GM12878 (cell line): ENCODE results near the gene PABPN1. TPM values are rescaled to one million over a fixed set of nuclear protein-coding genes. Genes with fewer than 3 reads are reported as not detected.

ENCODE experiments used
- BHLHE40 ChIP-seq, 2 experiments: fragments of 450-650 bp in 1 of 2; IDR thresholded peaks; 2 replicates each; pipeline ENCODE4 v1.6.1; 2011 to 2017; ENCODE audit warnings: low read depth in 2 of 2, borderline replicate concordance in 1 of 2, improper control_type of control experiment in 1 of 2, low read length in 1 of 2, mild to moderate bottlenecking in 1 of 2
- BRCA1 ChIP-seq: IDR thresholded peaks from 2 replicates; pipeline ENCODE4 v1.6.1; 2011; ENCODE audit warnings: low read depth, low read length, improper control_type of control experiment
- CBFB ChIP-seq: IDR thresholded peaks from 2 replicates; pipeline ENCODE4 v1.6.1; 2016; ENCODE audit warnings: antibody characterized with exemption, low read depth
- EP300 ChIP-seq, 2 experiments: fragments of 150-350 bp in 1 of 2; IDR thresholded peaks; 2 replicates each; pipeline ENCODE4 v1.6.1; 2011 to 2012; ENCODE audit warnings: low read depth in 2 of 2, low read length in 2 of 2, borderline replicate concordance in 1 of 2, improper control_type of control experiment in 1 of 2, inconsistent platforms in 1 of 2; ENCODE audit not compliant: control insufficient read depth in 1 of 2
- EZH2 ChIP-seq: IDR thresholded peaks from 2 replicates; pipeline ENCODE4 v1.6.1; 2012; ENCODE audit warnings: low read depth, mild to moderate bottlenecking, control low read depth, inconsistent platforms, low read length, borderline replicate concordance; ENCODE audit not compliant: control insufficient read depth
- FOS ChIP-seq: IDR thresholded peaks from 3 replicates; pipeline ENCODE4 v1.6.1; 2011; ENCODE audit warnings: borderline replicate concordance; ENCODE audit not compliant: insufficient read length; ENCODE audit errors: extremely low read depth
- FOXK2 ChIP-seq: fragments of 450-650 bp; IDR thresholded peaks from 2 replicates; pipeline ENCODE4 v1.6.1; 2017; ENCODE audit warnings: mild to moderate bottlenecking, moderate library complexity
- NR2F1 ChIP-seq: fragments of 450-650 bp; conservative IDR thresholded peaks from 2 replicates; pipeline ENCODE4 v1.6.1; 2017; ENCODE audit warnings: mild to moderate bottlenecking
- PML ChIP-seq: IDR thresholded peaks from 2 replicates; pipeline ENCODE4 v1.6.1; 2012; ENCODE audit warnings: low read length, inconsistent platforms
- RB1 ChIP-seq: fragments of 450-650 bp; formaldehyde crosslinking; IDR thresholded peaks from 2 replicates; pipeline ENCODE4 v1.6.1; 2017; ENCODE audit warnings: mild to moderate bottlenecking, borderline replicate concordance
- SPI1 ChIP-seq: IDR thresholded peaks from 2 replicates; pipeline ENCODE4 v1.6.1; 2011; ENCODE audit warnings: low read depth, mild to moderate bottlenecking, low read length, moderate library complexity, borderline replicate concordance; ENCODE audit not compliant: insufficient read depth
- YBX1 ChIP-seq: fragments of 450-650 bp; IDR thresholded peaks from 2 replicates; pipeline ENCODE4 v1.6.1; 2016; ENCODE audit warnings: antibody characterized with exemption
- polyA plus RNA-seq, 11 experiments: library from polyadenylated mRNA; depleted of rRNA in 4 of 11; unstranded in 6 of 11; stranded (reverse) in 5 of 11; fragments of >200 nt; fragmentation: Nextera tagmentation in 4 of 11; fragmentation: Illumina TruSeq in 1 of 11; extraction: Ambion mirVana in 4 of 11; extraction: Trizol in 1 of 11; gene quantifications; 1 replicate in 1 of 11; 2 replicates in 10 of 11; pipeline versions ENCODE4 v1.2.1 to v1.2.3, GENCODE V29; 2011 to 2016; ENCODE audit warnings: inconsistent platforms in 2 of 11, missing spikeins in 2 of 11, low read depth in 1 of 11
- total RNA-seq, 4 experiments: library from RNA; depleted of rRNA in 3 of 4; stranded (reverse); fragments of >200 nt in 3 of 4; fragmentation: Illumina TruSeq in 1 of 4; extraction: Trizol in 1 of 4; gene quantifications; 2 replicates each; pipeline versions ENCODE4 v1.2.1 to v1.2.3, GENCODE V29; 2013 to 2021
- TF ChIP-seq, protein P1 (sequence below): fragments of 450-650 bp; IDR thresholded peaks from 2 replicates; pipeline ENCODE4 v1.6.1; 2016; ENCODE audit warnings: mild to moderate bottlenecking
- TF ChIP-seq, protein P2 (sequence below): fragments of 450-650 bp; formaldehyde crosslinking; IDR thresholded peaks from 2 replicates; pipeline ENCODE4 v1.4.0; 2022; ENCODE audit warnings: mild to moderate bottlenecking, moderate library complexity
- TF ChIP-seq, protein P3 (sequence below): fragments of 150-350 bp; IDR thresholded peaks from 2 replicates; pipeline ENCODE4 v1.6.1; 2016; ENCODE audit warnings: low read depth, low read length
- TF ChIP-seq, protein P4 (sequence below): fragments of 450-650 bp; IDR thresholded peaks from 2 replicates; pipeline ENCODE4 v1.6.1; 2017; ENCODE audit warnings: borderline replicate concordance
- TF ChIP-seq, protein P5 (sequence below): fragments of 450-650 bp; IDR thresholded peaks from 2 replicates; pipeline ENCODE4 v1.6.1; 2014; ENCODE audit warnings: mild to moderate bottlenecking

Gene PABPN1
- total and polyA plus RNA-seq, 10 of the 15 experiments (the other 5 are each of a cell fraction or from before 2014, with no cell fraction given) = 31.3 to 248 (median 103) TPM

DNA sequence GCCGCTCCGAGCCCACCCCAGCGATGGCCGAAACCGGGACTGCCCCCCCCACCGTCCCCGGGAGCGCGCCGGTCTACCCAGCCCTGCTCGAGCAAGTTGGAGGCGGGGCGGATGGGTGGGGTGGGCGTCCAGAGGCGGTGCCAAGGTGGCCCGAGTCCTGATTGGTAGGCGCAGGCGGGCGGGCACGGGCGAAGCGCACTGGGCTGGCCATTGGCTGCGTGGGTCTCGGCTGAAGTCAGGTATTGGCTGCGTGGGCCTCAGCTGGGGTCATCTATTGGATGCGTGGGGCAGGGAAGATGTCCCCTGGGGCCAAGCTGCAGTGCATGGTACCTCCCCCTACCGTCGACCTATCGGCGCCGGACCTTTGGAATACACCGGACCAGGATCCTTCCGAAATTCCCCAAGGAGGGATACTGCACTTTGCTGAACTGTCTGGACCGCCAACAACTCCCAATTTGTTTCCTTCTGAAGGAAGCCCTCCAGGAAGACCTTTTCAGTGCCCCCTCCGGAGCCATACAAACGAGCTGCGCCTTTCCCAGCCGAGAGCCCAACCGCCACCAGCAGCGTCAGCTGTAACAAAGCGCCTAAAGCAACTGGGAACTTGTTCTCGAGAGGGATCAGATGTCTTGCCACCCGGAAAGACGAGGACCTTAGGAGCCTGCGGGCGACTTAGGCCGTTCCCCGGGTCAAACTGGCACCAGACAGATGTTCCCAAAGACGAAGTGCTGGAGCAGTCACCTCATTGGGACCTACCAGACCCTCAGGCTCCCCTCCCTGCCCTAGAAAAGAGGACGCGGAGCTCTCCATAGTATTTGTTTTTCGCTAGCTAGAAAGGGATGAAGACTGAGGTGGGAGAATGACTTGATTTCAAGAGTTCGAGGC lies 35.0 kb upstream of the PABPN1 start, which contains the start of gene HOMEZ (continued):
- TF ChIP-seq, protein P1, sequence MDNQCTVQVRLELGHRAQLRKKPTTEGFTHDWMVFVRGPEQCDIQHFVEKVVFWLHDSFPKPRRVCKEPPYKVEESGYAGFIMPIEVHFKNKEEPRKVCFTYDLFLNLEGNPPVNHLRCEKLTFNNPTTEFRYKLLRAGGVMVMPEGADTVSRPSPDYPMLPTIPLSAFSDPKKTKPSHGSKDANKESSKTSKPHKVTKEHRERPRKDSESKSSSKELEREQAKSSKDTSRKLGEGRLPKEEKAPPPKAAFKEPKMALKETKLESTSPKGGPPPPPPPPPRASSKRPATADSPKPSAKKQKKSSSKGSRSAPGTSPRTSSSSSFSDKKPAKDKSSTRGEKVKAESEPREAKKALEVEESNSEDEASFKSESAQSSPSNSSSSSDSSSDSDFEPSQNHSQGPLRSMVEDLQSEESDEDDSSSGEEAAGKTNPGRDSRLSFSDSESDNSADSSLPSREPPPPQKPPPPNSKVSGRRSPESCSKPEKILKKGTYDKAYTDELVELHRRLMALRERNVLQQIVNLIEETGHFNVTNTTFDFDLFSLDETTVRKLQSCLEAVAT = 0 out of 2 replicates have a peak, but pooled peaks have one; percentile 16
- TF ChIP-seq FOXK2 (peak; percentile 47; the same call in 1 of the 2 replicates), YBX1 (no peak), NR2F1 (0 out of 2 replicates have a peak, but pooled peaks have one; percentile 26), BHLHE40 (IDR thresholded peaks at IDR 0.05; ENCODE audit: borderline replicate concordance in 1 of 2, low read depth in 2 of 2, low read length in 1 of 2) (peak; percentile 62 to 93; a peak in 3 of 4 replicates), PML (peak; percentile 62; the same call in 1 of the 2 replicates), EP300 (IDR thresholded peaks at IDR 0.05; ENCODE audit: borderline replicate concordance in 1 of 2, control insufficient read depth in 1 of 2, low read depth in 2 of 2, low read length in 2 of 2) (no peak), FOS (peak; percentile 93), CBFB (no peak), BRCA1 (no peak), RB1 (0 out of 2 replicates have a peak, but pooled peaks have one; percentile 5), EZH2 (no peak), SPI1 (no peak)
- TF ChIP-seq, protein P2, sequence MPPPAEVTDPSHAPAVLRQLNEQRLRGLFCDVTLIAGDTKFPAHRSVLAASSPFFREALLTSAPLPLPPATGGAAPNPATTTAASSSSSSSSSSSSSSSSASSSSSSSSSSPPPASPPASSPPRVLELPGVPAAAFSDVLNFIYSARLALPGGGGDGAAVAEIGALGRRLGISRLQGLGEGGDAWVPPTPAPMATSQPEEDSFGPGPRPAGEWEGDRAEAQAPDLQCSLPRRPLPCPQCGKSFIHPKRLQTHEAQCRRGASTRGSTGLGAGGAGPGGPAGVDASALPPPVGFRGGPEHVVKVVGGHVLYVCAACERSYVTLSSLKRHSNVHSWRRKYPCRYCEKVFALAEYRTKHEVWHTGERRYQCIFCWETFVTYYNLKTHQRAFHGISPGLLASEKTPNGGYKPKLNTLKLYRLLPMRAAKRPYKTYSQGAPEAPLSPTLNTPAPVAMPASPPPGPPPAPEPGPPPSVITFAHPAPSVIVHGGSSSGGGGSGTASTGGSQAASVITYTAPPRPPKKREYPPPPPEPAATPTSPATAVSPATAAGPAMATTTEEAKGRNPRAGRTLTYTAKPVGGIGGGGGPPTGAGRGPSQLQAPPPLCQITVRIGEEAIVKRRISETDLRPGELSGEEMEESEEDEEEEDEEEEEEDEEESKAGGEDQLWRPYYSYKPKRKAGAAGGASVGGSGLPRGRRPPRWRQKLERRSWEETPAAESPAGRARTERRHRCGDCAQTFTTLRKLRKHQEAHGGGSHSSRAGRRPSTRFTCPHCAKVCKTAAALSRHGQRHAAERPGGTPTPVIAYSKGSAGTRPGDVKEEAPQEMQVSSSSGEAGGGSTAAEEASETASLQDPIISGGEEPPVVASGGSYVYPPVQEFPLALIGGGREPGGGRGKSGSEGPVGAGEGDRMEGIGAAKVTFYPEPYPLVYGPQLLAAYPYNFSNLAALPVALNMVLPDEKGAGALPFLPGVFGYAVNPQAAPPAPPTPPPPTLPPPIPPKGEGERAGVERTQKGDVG = no peak
- TF ChIP-seq, protein P3, sequence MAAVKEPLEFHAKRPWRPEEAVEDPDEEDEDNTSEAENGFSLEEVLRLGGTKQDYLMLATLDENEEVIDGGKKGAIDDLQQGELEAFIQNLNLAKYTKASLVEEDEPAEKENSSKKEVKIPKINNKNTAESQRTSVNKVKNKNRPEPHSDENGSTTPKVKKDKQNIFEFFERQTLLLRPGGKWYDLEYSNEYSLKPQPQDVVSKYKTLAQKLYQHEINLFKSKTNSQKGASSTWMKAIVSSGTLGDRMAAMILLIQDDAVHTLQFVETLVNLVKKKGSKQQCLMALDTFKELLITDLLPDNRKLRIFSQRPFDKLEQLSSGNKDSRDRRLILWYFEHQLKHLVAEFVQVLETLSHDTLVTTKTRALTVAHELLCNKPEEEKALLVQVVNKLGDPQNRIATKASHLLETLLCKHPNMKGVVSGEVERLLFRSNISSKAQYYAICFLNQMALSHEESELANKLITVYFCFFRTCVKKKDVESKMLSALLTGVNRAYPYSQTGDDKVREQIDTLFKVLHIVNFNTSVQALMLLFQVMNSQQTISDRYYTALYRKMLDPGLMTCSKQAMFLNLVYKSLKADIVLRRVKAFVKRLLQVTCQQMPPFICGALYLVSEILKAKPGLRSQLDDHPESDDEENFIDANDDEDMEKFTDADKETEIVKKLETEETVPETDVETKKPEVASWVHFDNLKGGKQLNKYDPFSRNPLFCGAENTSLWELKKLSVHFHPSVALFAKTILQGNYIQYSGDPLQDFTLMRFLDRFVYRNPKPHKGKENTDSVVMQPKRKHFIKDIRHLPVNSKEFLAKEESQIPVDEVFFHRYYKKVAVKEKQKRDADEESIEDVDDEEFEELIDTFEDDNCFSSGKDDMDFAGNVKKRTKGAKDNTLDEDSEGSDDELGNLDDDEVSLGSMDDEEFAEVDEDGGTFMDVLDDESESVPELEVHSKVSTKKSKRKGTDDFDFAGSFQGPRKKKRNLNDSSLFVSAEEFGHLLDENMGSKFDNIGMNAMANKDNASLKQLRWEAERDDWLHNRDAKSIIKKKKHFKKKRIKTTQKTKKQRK = peak; percentile 62
- TF ChIP-seq, protein P4, sequence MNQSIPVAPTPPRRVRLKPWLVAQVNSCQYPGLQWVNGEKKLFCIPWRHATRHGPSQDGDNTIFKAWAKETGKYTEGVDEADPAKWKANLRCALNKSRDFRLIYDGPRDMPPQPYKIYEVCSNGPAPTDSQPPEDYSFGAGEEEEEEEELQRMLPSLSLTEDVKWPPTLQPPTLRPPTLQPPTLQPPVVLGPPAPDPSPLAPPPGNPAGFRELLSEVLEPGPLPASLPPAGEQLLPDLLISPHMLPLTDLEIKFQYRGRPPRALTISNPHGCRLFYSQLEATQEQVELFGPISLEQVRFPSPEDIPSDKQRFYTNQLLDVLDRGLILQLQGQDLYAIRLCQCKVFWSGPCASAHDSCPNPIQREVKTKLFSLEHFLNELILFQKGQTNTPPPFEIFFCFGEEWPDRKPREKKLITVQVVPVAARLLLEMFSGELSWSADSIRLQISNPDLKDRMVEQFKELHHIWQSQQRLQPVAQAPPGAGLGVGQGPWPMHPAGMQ = no peak
- TF ChIP-seq, protein P5, sequence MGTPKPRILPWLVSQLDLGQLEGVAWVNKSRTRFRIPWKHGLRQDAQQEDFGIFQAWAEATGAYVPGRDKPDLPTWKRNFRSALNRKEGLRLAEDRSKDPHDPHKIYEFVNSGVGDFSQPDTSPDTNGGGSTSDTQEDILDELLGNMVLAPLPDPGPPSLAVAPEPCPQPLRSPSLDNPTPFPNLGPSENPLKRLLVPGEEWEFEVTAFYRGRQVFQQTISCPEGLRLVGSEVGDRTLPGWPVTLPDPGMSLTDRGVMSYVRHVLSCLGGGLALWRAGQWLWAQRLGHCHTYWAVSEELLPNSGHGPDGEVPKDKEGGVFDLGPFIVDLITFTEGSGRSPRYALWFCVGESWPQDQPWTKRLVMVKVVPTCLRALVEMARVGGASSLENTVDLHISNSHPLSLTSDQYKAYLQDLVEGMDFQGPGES = peak; percentile 97
